Astrocyte of the cerebellum (primary cell): ENCODE results near the gene KDM4E.

ENCODE experiments used
- DNase-seq: peaks from one replicate; pipeline ENCODE4 v3.0.0-alpha.2; 2011; ENCODE audit warnings: low read depth
- H3K4me3 ChIP-seq: 2 replicates; pipeline ENCODE4 v1.5.1; 2011; ENCODE audit warnings: mild to moderate bottlenecking, low read depth, low read length, moderate library complexity
- CTCF ChIP-seq: IDR thresholded peaks from 2 replicates; pipeline ENCODE4 v1.5.1; 2012; ENCODE audit warnings: low read length, low read depth, moderate library complexity, mild to moderate bottlenecking; ENCODE audit errors: missing control alignments
- in situ Hi-C: cut with HindIII; loops from 2 replicates; pipeline ENCODE4 v1.10.0; 2017; ENCODE audit warnings: low sequenced_read_pairs

The KDM4E gene

GRCh38 chr11:95059046-95059445, 34.0 kb downstream of the KDM4E start:
- in situ Hi-C loops: no loop called here
- H3K4me3 ChIP-seq: no peak overlapping the region
- no peak for DNase-seq
- no peak for TF ChIP-seq CTCF

GRCh38 chr11:95065336-95065735, 40.3 kb downstream of the KDM4E start:
- in situ Hi-C loops: no loop called here

GRCh38 chr11:95066716-95067038, 41.6 kb downstream of the KDM4E start, which contains the start of gene SRSF8:
Gene SRSF8, plus strand, starts transcription at chr11:95066919. Its CDS starts 308 bp downstream, at chr11:95067227.
- no peak for DNase-seq
- TF ChIP-seq CTCF: no peak
- in situ Hi-C loops: no loop called here
- H3K4me3 ChIP-seq: peak within 1 kb of the TSS; percentile 86

More at GRCh38 chr11:95065336-95065735, 40.3 kb downstream of the KDM4E start:
- TF ChIP-seq CTCF: no peak
- DNase-seq: no peak
- H3K4me3 ChIP-seq: no peak overlapping the region

- in situ Hi-C loops: no loop called here
- H3K4me3 ChIP-seq: peak overlapping the region; percentile 86
- peak; percentile 64 for TF ChIP-seq CTCF
- peak; percentile 33 for DNase-seq
These were observed 42.2 kb downstream of the KDM4E start for GRCh38 chr11:95067039-95067840.

GRCh38 chr11:95067841-95068219, 42.8 kb downstream of the KDM4E start:
- in situ Hi-C loops: no loop called here
- DNase-seq: no peak
- peak overlapping the region; percentile 86 for H3K4me3 ChIP-seq
- TF ChIP-seq CTCF: no peak

GRCh38 chr11:95068549-95068948, 43.5 kb downstream of the KDM4E start:
- peak overlapping the region; percentile 86 for H3K4me3 ChIP-seq
- peak; percentile 88 for DNase-seq
- TF ChIP-seq CTCF: no peak
- in situ Hi-C loops: no loop called here
